HCT116 (cell line): Measurements from ENCODE around the gene SIK3. TPM values are rescaled to one million over a fixed set of nuclear protein-coding genes. Genes with fewer than 3 reads are reported as not detected.

Experiments
- ATAC-seq: fragments of 200-7000 bp; cut with Tn5 transposase; 2 replicates; pipeline ENCODE4 v1.9.1; 2020; ENCODE audit warnings: mild to moderate bottlenecking, moderate library complexity
- BruUV-seq: library from RNA; stranded (reverse); fragments of 400-500 nt; replicated peaks from 2 replicates; lab custom pipeline; 2021; lab: Mats Ljungman, UMichigan
- CTCF ChIA-PET: fragments of 300-600 bp; sonication (Branson Sonifier 250); formaldehyde crosslinking; loops from one replicate; lab custom pipeline; 2021; ENCODE audit warnings: antibody characterized with exemption; lab: Charles Lee
- POLR2A ChIA-PET: fragments of 300-600, 350-600 bp; sonication (Branson Sonifier 250); formaldehyde crosslinking; loops from one replicate; lab custom pipeline; 2021; ENCODE audit warnings: antibody characterized with exemption; lab: Charles Lee
- RAD21 ChIA-PET, 2 experiments: fragments of 300-600 bp; sonication (Branson Sonifier 250); formaldehyde crosslinking; loops; one replicate each; lab custom pipeline; 2023; ENCODE audit warnings: low total read pairs in 2 of 2; ENCODE audit not compliant: uncharacterized antibody in 2 of 2, unreplicated experiment in 2 of 2, low non-redundant PET in 1 of 2; lab: Charles Lee
- DNase-seq: peaks from one replicate; pipeline ENCODE4 v3.0.0-alpha.2; 2010; ENCODE audit warnings: low read depth, low spot score
- H2AFZ ChIP-seq: fragments of 200-600 bp; shearing (Covaris generic), sonication (generic); 2 replicates; pipeline ENCODE4 v1.6.1; 2017; ENCODE audit warnings: low read depth, mixed run types, mixed read lengths, antibody characterized with exemption, low read length; ENCODE audit not compliant: poor library complexity, severe bottlenecking
- H3K27ac ChIP-seq: 2 replicates; pipeline ENCODE4 v1.5.1; 2012; ENCODE audit warnings: low read depth, low read length
- H3K27me3 ChIP-seq: fragments of 200-600 bp; sonication (generic); 2 replicates; pipeline ENCODE4 v1.6.1; 2016; ENCODE audit warnings: mixed run types, low read length, mixed read lengths; ENCODE audit not compliant: insufficient read depth
- H3K36me3 ChIP-seq, 2 experiments: fragments of 200-500 bp in 1 of 2; fragments of 200-600 bp in 1 of 2; sonication (Bioruptor generic) in 1 of 2; sonication (generic) in 1 of 2; 2 replicates each; pipeline versions ENCODE4 v1.5.1 to v1.6.1; 2014 to 2016; ENCODE audit warnings: low read length in 2 of 2, inconsistent platforms in 1 of 2, mixed read lengths in 1 of 2, mixed run types in 1 of 2; ENCODE audit not compliant: insufficient read depth in 2 of 2, control insufficient read depth in 1 of 2
- H3K4me1 ChIP-seq, 2 experiments: fragments of 200-600 bp in 1 of 2; sonication (generic) in 1 of 2; 2 replicates each; pipeline versions ENCODE4 v1.5.1 to v1.6.1; 2012 to 2017; ENCODE audit warnings: low read length in 2 of 2, inconsistent platforms in 1 of 2, mild to moderate bottlenecking in 1 of 2, mixed read lengths in 1 of 2, mixed run types in 1 of 2, moderate library complexity in 1 of 2; ENCODE audit not compliant: insufficient read depth in 2 of 2, control insufficient read depth in 1 of 2
- H3K4me2 ChIP-seq: fragments of 200-600 bp; sonication (generic); 2 replicates; pipeline ENCODE4 v1.6.1; 2017; ENCODE audit warnings: mixed run types, low read length, mixed read lengths
- H3K4me3 ChIP-seq, 2 experiments: fragments of 200-600 bp in 1 of 2; sonication (generic) in 1 of 2; replicated peaks in 1 of 2; 2 replicates each; pipeline ENCODE4 v1.5.1; 2011 to 2016; ENCODE audit warnings: low read length in 2 of 2, control low read depth in 1 of 2, low read depth in 1 of 2, mild to moderate bottlenecking in 1 of 2, mixed read lengths in 1 of 2, mixed run types in 1 of 2
- H3K79me2 ChIP-seq: fragments of 200-600 bp; sonication (generic); 2 replicates; pipeline ENCODE4 v1.6.1; 2017; ENCODE audit warnings: mild to moderate bottlenecking, mixed run types, low read length, moderate library complexity, mixed read lengths; ENCODE audit not compliant: insufficient read depth
- H3K9ac ChIP-seq: fragments of 200-600 bp; sonication (generic); 2 replicates; pipeline ENCODE4 v1.6.1; 2016; ENCODE audit warnings: low read length, mixed read lengths
- H3K9me2 ChIP-seq: fragments of 200-600 bp; sonication (generic), shearing (Covaris generic); 2 replicates; pipeline ENCODE4 v1.6.1; 2017; ENCODE audit warnings: mixed run types, mild to moderate bottlenecking, moderate library complexity; ENCODE audit not compliant: insufficient read depth
- H3K9me3 ChIP-seq, 2 experiments: fragments of 200-500 bp in 1 of 2; fragments of 200-600 bp in 1 of 2; sonication (Bioruptor generic) in 1 of 2; sonication (generic) in 1 of 2; 2 replicates each; pipeline ENCODE4 v1.6.1; 2014 to 2017; ENCODE audit warnings: low read length in 2 of 2, mixed read lengths in 2 of 2, inconsistent platforms in 1 of 2, low read depth in 1 of 2, mild to moderate bottlenecking in 1 of 2, mixed run types in 1 of 2, moderate library complexity in 1 of 2; ENCODE audit not compliant: control insufficient read depth in 1 of 2, insufficient read depth in 1 of 2
- H4K20me1 ChIP-seq: fragments of 200-600 bp; sonication (generic), shearing (Covaris generic); 2 replicates; pipeline ENCODE4 v1.6.1; 2017; ENCODE audit warnings: mixed run types, mild to moderate bottlenecking, moderate library complexity; ENCODE audit not compliant: insufficient read depth
- CTCF ChIP-seq, 3 experiments: fragments of 200-600 bp in 1 of 3; sonication (generic) in 1 of 3; IDR thresholded peaks in 2 of 3; conservative IDR thresholded peaks in 1 of 3; 2 replicates each; pipeline ENCODE4 v1.5.1; 2012 to 2017; ENCODE audit warnings: low read depth in 2 of 3, low read length in 2 of 3, antibody characterized with exemption in 1 of 3, borderline replicate concordance in 1 of 3, control low read depth in 1 of 3, mild to moderate bottlenecking in 1 of 3, mixed read lengths in 1 of 3, mixed run types in 1 of 3, moderate library complexity in 1 of 3; ENCODE audit not compliant: insufficient read depth in 1 of 3
- EGR1 ChIP-seq: IDR thresholded peaks from 2 replicates; pipeline ENCODE4 v1.6.1; 2012; ENCODE audit warnings: low read depth
- FOSL1 ChIP-seq: IDR thresholded peaks from 2 replicates; pipeline ENCODE4 v1.6.1; 2012; ENCODE audit warnings: low read depth
- JUND ChIP-seq: IDR thresholded peaks from 2 replicates; pipeline ENCODE4 v1.6.1; 2012
- RAD21 ChIP-seq: IDR thresholded peaks from 2 replicates; pipeline ENCODE4 v1.6.1; 2012; ENCODE audit warnings: low read depth, mild to moderate bottlenecking
- REST ChIP-seq: IDR thresholded peaks from 2 replicates; pipeline ENCODE4 v1.6.1; 2012; ENCODE audit warnings: low read depth
- SRF ChIP-seq: IDR thresholded peaks from 2 replicates; pipeline ENCODE4 v1.6.1; 2012; ENCODE audit warnings: low read depth
- YY1 ChIP-seq: IDR thresholded peaks from 2 replicates; pipeline ENCODE4 v1.6.1; 2011; ENCODE audit warnings: low read length, low read depth, moderate library complexity, mild to moderate bottlenecking; ENCODE audit not compliant: insufficient replicate concordance; ENCODE audit errors: extremely low read depth
- ZNF274 ChIP-seq: fragments of 200-500 bp; sonication (Bioruptor generic); IDR thresholded peaks from 2 replicates; pipeline ENCODE4 v1.6.1; 2014; ENCODE audit warnings: mild to moderate bottlenecking, low read depth, low read length, inconsistent platforms
- intact Hi-C: fragments of 100-400 bp; cut with micrococcal nuclease; formaldehyde crosslinking; loops from 2 replicates; pipeline ENCODE4 v1.10.0; 2022
- total RNA-seq: library from RNA; stranded (reverse); gene quantifications from one replicate; pipeline ENCODE4 v1.2.1, GENCODE V29; 2021; ENCODE audit not compliant: unreplicated experiment

The SIK3 gene
- total RNA-seq, 1 experiment from 2014 or later, result 21.0 TPM

GRCh38 chr11:116867619-116868018 lies 230.6 kb downstream of the SIK3 start:
- Histone ChIP-seq H3K27me3 (no peaks in the 10 kb centered on the region), H3K4me1 (no peaks in the 10 kb centered on the region), H4K20me1 (no peaks in the 10 kb centered on the region), H3K27ac (no peak overlapping the region), H3K9me2 (no peaks in the 10 kb centered on the region), H3K36me3 (peaks cover 0 to 15% of the 10 kb centered on the region in 2 experiments; a peak in 1 of 4 replicates), H3K9me3 (no peaks in the 10 kb centered on the region), H3K4me3 (no peak overlapping the region), H3K79me2 (no peaks in the 10 kb centered on the region), H3K4me2 (no peak overlapping the region), H3K9ac (no peak overlapping the region), H2AFZ (no peak overlapping the region)
- ChIA-PET CTCF (no interaction called here), POLR2A (no interaction called here), RAD21 (no interaction called here)
- intact Hi-C loops, result no loop called here
- DNase-seq (no peak), ATAC-seq (no peak)
- no TSS peak for BruUV-seq
- no peak for TF ChIP-seq SRF
- TF ChIP-seq CTCF (IDR thresholded peaks at IDR 0.05 in 2 of 3, conservative IDR thresholded peaks at IDR 0.05 in 1 of 3; ENCODE audit: borderline replicate concordance in 1 of 3, insufficient read depth in 1 of 3, low read depth in 2 of 3, low read length in 2 of 3), result no peak
- no peak for TF ChIP-seq YY1
- TF ChIP-seq FOSL1, result no peak
- TF ChIP-seq EGR1, result no peak
- TF ChIP-seq RAD21, result no peak

- Histone ChIP-seq H3K4me2 (no peak overlapping the region), H3K4me1 (no peaks in the 10 kb centered on the region), H3K9me2 (no peaks in the 10 kb centered on the region), H3K9ac (no peak overlapping the region), H3K9me3 (no peaks in the 10 kb centered on the region), H2AFZ (no peak overlapping the region), H3K79me2 (no peaks in the 10 kb centered on the region), H3K27me3 (no peaks in the 10 kb centered on the region), H3K4me3 (no peak overlapping the region), H3K36me3 (peaks cover 0 to 13% of the 10 kb centered on the region in 2 experiments; a peak in 1 of 4 replicates), H4K20me1 (no peaks in the 10 kb centered on the region), H3K27ac (no peak overlapping the region)
- intact Hi-C loops, result no loop called here
- ChIA-PET RAD21 (no interaction called here), CTCF (no interaction called here), POLR2A (no interaction called here)
- ATAC-seq (no peak), DNase-seq (no peak)
- BruUV-seq, result no TSS peak
- TF ChIP-seq RAD21 (no peak), JUND (no peak), REST (no peak), SRF (no peak), FOSL1 (no peak), ZNF274 (no peak)
Observed at GRCh38 chr11:116866804-116867455, 231.3 kb downstream of the SIK3 start.
